ENCODE results near the gene LHPP.
"Not testable (repeated sequence)": the region's sequence is repeated elsewhere in the genome, so short reads cannot be mapped to it uniquely, and the experiment has no call there.

The LHPP gene

DNA sequence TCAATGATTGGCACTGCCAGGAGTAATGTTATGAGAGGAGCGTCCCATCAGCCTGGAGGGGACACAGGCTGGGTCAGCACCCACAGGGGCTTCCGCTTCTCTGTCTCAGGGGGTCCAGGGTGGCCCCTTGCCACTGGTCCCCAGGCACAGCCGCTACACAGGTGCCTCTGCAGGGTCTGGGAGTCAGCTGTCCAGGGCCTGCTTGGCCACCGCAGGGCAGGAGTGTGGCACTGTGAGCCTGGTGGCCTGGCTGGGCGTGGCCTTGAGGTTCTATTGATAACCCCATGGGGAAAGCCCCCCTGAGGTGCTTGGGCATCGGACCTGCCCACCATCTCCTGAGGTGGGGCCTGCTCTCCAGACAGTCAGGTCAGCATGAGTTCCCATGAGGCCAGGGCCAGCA, 136.6 kb downstream of the LHPP start:
- no peak for DNase-seq

DNA sequence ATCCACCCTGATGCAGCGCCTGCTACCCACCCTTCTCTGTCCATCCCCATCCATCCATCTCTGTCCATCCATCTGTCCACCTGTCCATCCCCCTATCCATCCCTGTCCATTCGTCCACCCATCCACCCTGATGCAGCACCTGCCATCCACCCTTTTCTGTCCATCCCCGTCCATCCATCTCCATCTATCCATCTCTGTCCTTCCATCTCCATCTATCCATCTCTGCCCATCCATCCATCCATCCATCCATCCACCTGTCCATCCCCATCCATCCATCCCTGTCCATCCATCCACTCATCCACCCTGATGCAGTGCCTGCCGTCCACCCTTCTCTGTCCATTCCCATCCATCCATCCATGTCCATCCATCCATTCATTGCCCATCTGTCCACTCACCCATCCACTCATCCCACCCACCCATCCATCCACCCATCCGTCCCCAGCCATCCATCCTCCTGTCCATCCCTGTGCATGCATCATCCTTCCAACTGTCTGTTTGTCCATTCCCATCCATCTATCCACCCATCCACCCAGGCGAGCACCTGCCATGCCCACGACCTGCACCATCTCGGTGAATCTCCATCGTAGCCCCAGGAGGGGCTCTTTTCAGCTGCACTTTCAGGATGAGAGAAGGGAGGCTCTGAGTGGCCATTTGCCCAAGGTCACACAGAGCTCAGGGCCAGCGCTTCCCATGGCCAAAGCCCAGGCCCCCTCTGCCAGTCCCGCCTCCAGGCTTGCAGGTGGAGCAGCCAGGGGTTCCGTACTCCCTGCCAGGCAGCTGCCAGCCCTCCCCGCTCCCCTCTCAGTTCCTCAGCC, 137.4 kb downstream of the LHPP start:
- no peak for DNase-seq

- no peak for DNase-seq
These were observed 138.0 kb downstream of the LHPP start for GRCh38 chr10:124599588-124600050.

- DNase-seq: no peak
These were observed 138.6 kb downstream of the LHPP start for GRCh38 chr10:124600051-124600880.

GRCh38 chr10:124601016-124601415, 139.4 kb downstream of the LHPP start:
- DNase-seq: no peak

GRCh38 chr10:124601431-124602120, 140.0 kb downstream of the LHPP start:
- DNase-seq: no peak

- no peak for DNase-seq
These were observed 140.5 kb downstream of the LHPP start for GRCh38 chr10:124602121-124602561.

DNA sequence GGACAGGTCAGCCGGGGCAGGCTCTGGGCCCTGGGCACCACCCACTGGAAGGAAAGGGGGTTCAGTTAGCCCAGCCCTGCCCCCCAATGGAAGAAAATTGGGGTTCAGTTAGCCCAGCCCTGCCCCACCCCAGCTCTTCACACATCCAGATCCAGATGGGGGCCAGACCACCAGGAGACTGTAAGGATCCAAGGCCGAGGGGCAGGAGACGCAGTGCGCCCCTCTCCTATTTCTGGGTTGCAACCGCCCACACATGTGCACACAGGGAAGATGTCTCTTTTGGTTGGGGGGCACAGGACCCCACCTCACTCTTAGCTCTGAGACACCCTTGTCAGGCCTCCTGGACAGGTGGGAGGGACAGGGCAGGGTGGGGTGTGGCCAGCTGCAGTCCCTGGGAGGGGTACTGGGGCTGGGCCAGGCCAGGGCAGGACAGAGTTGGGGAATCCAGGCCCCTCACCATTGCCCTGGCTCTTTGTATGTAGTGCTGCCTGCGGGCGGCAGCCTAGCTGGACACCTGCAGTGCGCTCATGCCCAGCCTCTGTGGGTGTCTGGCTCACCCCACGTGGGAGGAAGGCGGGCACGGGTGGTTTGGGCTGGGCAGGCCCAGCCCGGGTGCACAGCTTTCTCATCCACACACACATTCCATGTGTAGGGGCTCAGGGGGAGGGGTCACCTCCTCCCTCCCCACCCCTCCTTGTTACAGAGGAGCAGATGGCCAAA, 141.2 kb downstream of the LHPP start:
- DNase-seq: no peak

DNA sequence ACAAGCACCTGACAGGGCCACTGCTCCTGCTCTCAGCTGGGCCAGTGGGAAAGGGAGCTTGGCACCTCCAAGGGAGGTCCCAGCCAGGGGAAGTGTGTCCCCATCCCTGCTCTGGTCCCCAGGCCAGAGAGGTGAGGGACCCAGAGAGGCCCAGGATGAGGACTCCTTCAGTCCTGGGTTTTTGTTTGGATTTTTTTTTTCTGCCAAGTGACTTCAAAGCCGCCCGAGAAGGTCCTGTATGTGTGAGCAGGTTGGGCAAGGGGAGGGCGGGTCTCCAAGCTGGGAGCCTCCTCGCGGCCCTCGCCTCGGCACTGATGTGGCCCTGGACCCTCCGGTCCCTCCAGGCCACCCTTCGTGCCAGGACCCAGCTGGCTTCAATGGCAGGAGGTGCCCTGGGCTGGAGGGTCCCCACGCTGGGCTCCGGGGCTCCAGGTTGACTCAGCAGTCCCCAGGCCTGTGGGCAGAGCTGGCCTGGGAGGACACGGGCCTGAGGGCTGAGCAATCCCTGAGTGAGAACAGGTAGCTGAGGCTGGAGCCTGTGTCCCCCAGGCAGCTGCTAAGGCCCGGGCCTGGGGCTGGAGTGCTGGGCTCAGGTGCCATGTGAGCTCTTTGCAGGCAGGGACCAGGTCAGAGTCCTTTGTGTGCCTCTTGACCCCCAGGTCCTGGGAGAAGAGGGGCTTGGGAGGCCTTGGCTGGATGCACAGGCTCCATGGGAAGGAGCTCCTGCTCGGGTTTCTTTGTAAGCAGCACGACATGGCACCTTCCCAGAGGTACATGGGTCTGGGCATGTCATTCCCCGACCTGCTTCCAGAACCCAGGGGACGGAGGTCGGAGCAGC, 142.0 kb downstream of the LHPP start:
- no peak for DNase-seq

DNA sequence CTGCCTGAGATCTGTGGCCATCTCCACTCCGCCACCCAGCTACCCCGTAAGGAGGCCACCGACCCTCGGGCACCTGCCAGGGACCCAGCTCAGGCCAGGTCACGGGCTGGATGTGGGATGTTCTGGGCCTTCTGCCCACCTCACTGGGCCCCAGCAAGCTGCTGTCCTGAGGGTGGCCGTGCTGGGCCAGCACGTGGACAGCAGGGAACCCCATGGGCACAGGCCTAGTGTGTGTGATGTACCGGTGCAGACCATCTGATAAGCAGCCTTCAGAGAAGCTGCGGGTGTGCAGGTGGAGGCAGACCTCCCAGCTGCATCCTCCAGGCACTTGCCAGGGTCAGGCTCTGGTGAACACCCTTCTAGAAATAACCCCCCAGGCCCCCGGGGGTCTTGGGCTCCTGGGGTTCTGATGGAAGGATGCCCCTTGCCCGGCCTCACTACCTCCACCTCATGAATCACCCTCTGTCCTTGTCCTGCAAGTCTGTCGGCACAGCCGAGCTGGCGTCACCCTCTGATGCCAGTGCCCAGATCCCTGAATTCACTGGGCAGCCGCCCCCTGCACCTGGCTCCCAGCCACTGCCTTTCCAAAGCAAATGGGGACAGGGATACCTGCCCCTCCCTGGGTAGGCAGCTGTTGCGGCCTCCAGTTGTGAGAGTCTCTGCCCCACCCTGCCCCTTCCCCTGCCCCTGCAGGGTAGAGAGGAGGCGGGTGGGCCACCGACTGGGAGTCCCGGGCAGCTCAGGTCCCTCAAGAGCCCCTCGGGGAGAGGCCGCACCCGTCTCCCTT, 142.8 kb downstream of the LHPP start:
- no peak for DNase-seq

DNA sequence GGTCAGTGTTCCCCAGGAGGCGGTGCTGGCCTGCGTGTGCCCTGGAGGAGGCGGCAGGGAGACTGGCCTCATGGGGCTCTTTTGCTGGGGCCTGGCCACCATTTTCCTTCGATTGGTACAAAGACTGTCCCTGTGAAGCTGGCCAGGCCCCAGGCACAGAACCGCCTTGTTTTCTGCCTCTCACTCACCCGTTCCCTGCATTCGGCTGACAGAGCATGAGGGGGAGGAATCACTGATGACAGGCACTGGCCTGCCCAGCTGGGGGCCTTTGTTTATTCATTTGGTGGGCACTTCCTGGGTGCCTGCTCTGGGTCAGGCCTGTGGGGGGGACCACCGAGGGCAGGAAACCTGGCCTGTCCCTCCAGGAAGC, 143.4 kb downstream of the LHPP start:
- DNase-seq: no peak

GRCh38 chr10:124605481-124605855, 143.8 kb downstream of the LHPP start:
- DNase-seq: no peak

GRCh38 chr10:124605856-124606812, 144.5 kb downstream of the LHPP start:
- DNase-seq: no peak

- DNase-seq: no peak
These were observed 145.2 kb downstream of the LHPP start for GRCh38 chr10:124606822-124607221.

DNA sequence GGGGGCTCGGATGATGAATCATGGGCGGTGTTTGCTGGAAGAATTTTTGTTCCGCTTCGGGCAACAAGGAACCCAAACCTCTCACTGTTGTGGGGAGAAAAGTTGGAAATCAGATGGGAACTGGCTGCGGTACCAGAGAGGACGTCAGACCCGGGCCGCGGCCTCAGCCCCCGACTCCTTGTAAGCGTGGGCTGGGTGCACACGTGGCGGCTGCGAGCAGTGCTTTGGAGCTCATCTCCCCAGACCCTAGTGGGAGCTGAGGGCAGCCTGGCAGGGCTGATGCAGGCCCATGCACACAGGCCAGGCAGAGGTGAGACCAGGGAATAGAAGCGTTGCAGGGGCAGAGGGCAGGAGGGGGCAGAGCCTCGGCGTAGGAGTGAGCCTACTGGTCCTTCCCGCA, 146.1 kb downstream of the LHPP start:
- no peak for DNase-seq

- DNase-seq: no peak
These were observed 146.6 kb downstream of the LHPP start for GRCh38 chr10:124608093-124608721.

GRCh38 chr10:124609698-124610097, 148.1 kb downstream of the LHPP start:
- DNase-seq: no peak

GRCh38 chr10:124610186-124610585, 148.6 kb downstream of the LHPP start:
- not testable (repeated sequence) for DNase-seq

DNA sequence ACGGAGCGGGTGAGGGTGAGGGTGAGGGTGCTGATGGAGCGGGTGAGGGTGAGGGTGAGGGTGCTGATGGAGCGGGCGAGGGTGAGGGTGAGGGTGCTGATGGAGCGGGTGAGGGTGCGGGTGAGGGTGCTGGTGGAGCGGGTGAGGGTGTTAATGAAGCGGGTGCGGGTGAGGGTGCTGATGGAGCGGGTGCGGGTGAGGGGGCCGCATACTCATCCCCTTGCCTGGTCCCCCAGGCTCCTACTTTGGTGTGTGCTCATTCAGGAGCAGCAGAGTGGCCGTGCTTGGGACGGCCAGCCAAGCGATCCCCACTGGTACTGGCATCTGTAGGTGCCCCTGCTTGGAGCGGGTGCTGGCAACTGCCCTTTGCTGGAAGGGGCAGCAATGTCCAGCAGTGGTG, 149.2 kb downstream of the LHPP start:
- not testable (repeated sequence) for DNase-seq

Data from stimulated activated CD4-positive, alpha-beta T cell treated with anti-CD3 and anti-CD28 coated beads, Interleukin-2, amount 100 ng/mL, for 48 hours (primary cell).